ENCODE data around the gene DAPK2.

DNA sequence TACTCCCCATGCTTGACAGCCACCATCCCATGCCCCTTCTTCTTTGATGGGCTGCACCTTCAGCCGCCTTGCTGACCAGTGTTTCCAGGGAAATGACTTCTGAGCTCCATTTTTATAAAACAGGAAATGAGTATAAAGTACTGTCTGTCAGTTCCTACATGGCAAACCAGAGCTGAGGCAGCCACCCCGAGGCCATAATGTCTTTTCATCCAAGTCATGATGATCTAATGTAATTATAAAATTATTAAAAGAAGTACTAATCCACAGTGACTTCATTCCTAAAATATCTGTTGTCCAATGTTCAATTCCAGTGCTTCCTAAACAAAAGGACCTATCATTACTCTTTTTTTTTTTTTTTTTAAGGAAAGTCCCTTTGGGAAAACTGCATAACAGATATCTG, 137.3 kb downstream of the DAPK2 start:
- TF ChIP-seq, protein P1, sequence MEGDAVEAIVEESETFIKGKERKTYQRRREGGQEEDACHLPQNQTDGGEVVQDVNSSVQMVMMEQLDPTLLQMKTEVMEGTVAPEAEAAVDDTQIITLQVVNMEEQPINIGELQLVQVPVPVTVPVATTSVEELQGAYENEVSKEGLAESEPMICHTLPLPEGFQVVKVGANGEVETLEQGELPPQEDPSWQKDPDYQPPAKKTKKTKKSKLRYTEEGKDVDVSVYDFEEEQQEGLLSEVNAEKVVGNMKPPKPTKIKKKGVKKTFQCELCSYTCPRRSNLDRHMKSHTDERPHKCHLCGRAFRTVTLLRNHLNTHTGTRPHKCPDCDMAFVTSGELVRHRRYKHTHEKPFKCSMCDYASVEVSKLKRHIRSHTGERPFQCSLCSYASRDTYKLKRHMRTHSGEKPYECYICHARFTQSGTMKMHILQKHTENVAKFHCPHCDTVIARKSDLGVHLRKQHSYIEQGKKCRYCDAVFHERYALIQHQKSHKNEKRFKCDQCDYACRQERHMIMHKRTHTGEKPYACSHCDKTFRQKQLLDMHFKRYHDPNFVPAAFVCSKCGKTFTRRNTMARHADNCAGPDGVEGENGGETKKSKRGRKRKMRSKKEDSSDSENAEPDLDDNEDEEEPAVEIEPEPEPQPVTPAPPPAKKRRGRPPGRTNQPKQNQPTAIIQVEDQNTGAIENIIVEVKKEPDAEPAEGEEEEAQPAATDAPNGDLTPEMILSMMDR (conservative IDR thresholded peaks at IDR 0.05) = no peak
- no peak for TF ChIP-seq ZFX (IDR thresholded peaks at IDR 0.05)

All from C4-2B (cell line).